Type B pancreatic cell (in vitro differentiated cells): ENCODE data around the gene DUSP3. TPM values are rescaled to one million over a fixed set of nuclear protein-coding genes. Genes with fewer than 3 reads are reported as not detected.
"Not testable (repeated sequence)": the region's sequence is repeated elsewhere in the genome, so short reads cannot be mapped to it uniquely, and the experiment has no call there.

Experiments used
- DNase-seq: peaks from one replicate; pipeline ENCODE4 v3.0.0; 2021; ENCODE audit warnings: mixed read lengths; ENCODE audit not compliant: unreplicated experiment; ENCODE audit errors: extremely low spot score
- H3K27ac Mint-ChIP-seq: 2 replicates; pipeline ENCODE4 v1.8.0; 2021; ENCODE audit warnings: mild to moderate bottlenecking, mixed read lengths
- H3K27me3 Mint-ChIP-seq: 2 replicates; pipeline ENCODE4 v1.8.0; 2021; ENCODE audit warnings: mixed read lengths
- H3K36me3 Mint-ChIP-seq: 2 replicates; pipeline ENCODE4 v1.8.0; 2021; ENCODE audit warnings: mixed read lengths
- H3K4me1 Mint-ChIP-seq: one replicate; pipeline ENCODE4 v1.8.0; 2021; ENCODE audit warnings: mixed read lengths; ENCODE audit not compliant: unreplicated experiment
- H3K4me3 Mint-ChIP-seq: 2 replicates; pipeline ENCODE4 v1.8.0; 2021; ENCODE audit warnings: mild to moderate bottlenecking, mixed read lengths
- H3K9me3 Mint-ChIP-seq: 2 replicates; pipeline ENCODE4 v1.8.0; 2021; ENCODE audit warnings: mixed read lengths
- total RNA-seq: library from RNA; stranded (reverse); gene quantifications from 2 replicates; pipeline ENCODE4 v1.2.1, GENCODE V29; 2021; ENCODE audit warnings: low replicate concordance
- TF ChIP-seq, protein P1 (sequence below): fragments of 200-600 bp; sonication (generic); conservative IDR thresholded peaks from 2 replicates; pipeline ENCODE4 v1.5.0; 2021; ENCODE audit warnings: antibody characterized with exemption, mild to moderate bottlenecking

DUSP3 gene
- total RNA-seq, 1 donor from 2014 or later: 36.4 TPM

- Mint-ChIP-seq H3K4me3 (no peak overlapping the region), H3K36me3 (no peaks in the 10 kb centered on the region), H3K27ac (no peak overlapping the region), H3K4me1 (no peaks in the 10 kb centered on the region), H3K27me3 (peaks cover 12% of the 10 kb centered on the region), H3K9me3 (no peaks in the 10 kb centered on the region)
- TF ChIP-seq, protein P1, sequence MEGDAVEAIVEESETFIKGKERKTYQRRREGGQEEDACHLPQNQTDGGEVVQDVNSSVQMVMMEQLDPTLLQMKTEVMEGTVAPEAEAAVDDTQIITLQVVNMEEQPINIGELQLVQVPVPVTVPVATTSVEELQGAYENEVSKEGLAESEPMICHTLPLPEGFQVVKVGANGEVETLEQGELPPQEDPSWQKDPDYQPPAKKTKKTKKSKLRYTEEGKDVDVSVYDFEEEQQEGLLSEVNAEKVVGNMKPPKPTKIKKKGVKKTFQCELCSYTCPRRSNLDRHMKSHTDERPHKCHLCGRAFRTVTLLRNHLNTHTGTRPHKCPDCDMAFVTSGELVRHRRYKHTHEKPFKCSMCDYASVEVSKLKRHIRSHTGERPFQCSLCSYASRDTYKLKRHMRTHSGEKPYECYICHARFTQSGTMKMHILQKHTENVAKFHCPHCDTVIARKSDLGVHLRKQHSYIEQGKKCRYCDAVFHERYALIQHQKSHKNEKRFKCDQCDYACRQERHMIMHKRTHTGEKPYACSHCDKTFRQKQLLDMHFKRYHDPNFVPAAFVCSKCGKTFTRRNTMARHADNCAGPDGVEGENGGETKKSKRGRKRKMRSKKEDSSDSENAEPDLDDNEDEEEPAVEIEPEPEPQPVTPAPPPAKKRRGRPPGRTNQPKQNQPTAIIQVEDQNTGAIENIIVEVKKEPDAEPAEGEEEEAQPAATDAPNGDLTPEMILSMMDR: no peak
- no peak for DNase-seq
Observed at GRCh38 chr17:43800736-43801135, 22.0 kb upstream of the DUSP3 start.

DNA sequence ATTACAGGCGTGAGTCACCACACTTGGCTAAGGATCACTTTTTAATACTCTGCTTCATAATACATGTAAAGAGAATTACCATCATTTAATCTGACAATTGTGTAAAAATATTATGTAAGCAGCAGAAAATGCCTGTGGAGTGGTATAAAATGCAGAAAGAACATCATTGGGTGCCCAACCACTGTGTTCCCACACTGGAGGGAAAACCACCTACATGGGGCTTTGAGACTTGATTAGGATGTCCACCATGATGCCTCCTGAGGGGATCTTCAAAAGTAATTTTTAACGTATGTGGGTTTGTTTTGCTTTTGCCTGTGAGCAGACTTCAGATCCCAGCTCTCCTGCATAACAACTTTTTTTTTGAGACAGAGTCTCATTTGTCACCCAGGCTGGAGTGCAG is 20.3 kb upstream of the DUSP3 start:
- no peak overlapping the region for H3K4me3 Mint-ChIP-seq
- H3K27me3 Mint-ChIP-seq: peaks cover 24% of the 10 kb centered on the region
- no peak for DNase-seq
- TF ChIP-seq, protein P1: no peak
- no peaks in the 10 kb centered on the region for H3K36me3 Mint-ChIP-seq
- no peaks in the 10 kb centered on the region for H3K9me3 Mint-ChIP-seq
- H3K27ac Mint-ChIP-seq: no peak overlapping the region
- H3K4me1 Mint-ChIP-seq: no peaks in the 10 kb centered on the region

DNA sequence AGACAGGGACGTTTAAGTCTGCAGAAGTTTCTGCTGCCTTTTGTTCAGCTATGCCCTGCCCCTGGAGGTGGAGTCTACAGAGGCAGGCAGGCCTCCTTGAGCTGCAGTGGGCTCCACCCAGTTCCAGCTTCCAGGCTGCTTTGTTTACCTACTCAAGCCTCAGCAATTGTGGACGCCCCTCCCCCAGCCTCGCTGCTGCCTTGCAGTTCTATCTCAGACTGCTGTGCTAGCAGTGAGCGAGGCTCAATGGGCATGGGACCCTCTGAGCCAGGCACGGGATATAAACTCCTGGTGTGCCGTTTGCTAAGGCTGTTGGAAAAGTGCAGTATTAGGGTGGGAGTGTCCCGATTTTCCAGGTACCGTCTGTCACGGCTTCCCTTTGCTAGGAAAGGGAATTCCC is 19.2 kb upstream of the DUSP3 start:
- H3K4me1 Mint-ChIP-seq, DNase-seq, H3K36me3 Mint-ChIP-seq, H3K4me3 Mint-ChIP-seq, H3K9me3 Mint-ChIP-seq, H3K27ac Mint-ChIP-seq: not testable (repeated sequence)
- H3K27me3 Mint-ChIP-seq: peaks cover 30% of the 10 kb centered on the region

DNA sequence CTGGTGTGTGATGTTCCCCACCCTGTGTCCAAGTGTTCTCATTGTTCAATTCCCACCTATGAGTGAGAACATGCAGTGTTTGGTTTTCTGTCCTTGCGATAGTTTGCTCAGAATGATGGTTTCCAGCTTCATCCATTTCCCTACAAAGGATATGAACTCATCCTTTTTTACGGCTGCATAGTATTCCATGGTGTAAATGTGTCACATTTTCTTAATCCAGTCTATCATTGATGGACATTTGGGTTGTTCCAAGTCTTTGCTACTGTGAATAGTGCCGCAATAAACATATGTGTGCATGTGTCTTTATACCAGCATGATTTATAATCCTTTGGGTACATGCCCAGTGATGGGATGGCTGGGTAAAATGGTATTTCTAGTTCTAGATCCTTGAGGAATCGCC is 13.9 kb upstream of the DUSP3 start:
- not testable (repeated sequence) for H3K36me3 Mint-ChIP-seq, H3K27ac Mint-ChIP-seq, H3K9me3 Mint-ChIP-seq, H3K4me1 Mint-ChIP-seq, DNase-seq, H3K4me3 Mint-ChIP-seq
- peaks cover 30% of the 10 kb centered on the region for H3K27me3 Mint-ChIP-seq

DNA sequence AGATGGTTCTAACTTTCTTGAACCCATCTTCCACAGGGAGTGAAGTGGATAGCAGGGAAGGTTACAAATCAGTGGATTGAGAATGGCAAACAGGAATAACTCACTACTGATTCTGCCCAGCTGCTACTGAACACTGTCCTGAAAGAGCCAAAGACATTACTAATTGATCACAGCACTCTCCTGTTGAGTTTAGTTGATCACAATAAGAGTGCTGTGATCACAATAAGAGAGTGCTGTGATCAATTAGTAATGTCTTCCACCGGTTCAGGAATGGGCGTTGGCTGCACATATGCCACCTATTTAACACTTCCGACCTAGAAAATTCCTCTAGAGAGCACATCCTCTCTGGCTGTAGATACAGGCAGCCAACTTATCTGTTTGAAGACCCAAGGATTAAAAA is 12.8 kb upstream of the DUSP3 start:
- no peak for DNase-seq
- H3K4me3 Mint-ChIP-seq: no peak overlapping the region
- H3K27ac Mint-ChIP-seq: no peak overlapping the region
- peaks cover 25% of the 10 kb centered on the region for H3K27me3 Mint-ChIP-seq
- TF ChIP-seq, protein P1: no peak
- H3K36me3 Mint-ChIP-seq: no peaks in the 10 kb centered on the region
- H3K4me1 Mint-ChIP-seq: no peaks in the 10 kb centered on the region
- H3K9me3 Mint-ChIP-seq: no peaks in the 10 kb centered on the region

GRCh38 chr17:43790311-43790940 is 11.6 kb upstream of the DUSP3 start:
- no peak for DNase-seq
- Mint-ChIP-seq H3K27me3 (peaks cover 16% of the 10 kb centered on the region), H3K4me1 (no peaks in the 10 kb centered on the region), H3K9me3 (no peaks in the 10 kb centered on the region), H3K4me3 (no peak overlapping the region), H3K36me3 (no peaks in the 10 kb centered on the region), H3K27ac (no peak overlapping the region)
- TF ChIP-seq, protein P1: no peak

GRCh38 chr17:43789482-43789881 is 10.7 kb upstream of the DUSP3 start:
- H3K27me3 Mint-ChIP-seq: peaks cover 12% of the 10 kb centered on the region
- H3K9me3 Mint-ChIP-seq: no peaks in the 10 kb centered on the region
- TF ChIP-seq, protein P1: no peak
- H3K4me1 Mint-ChIP-seq: no peaks in the 10 kb centered on the region
- no peak overlapping the region for H3K27ac Mint-ChIP-seq
- no peaks in the 10 kb centered on the region for H3K36me3 Mint-ChIP-seq
- DNase-seq: no peak
- no peak overlapping the region for H3K4me3 Mint-ChIP-seq
